ENCODE results near the gene ATP8B3.

- TF ChIP-seq ZNF423 (tag by site-specific recombination; IDR thresholded peaks at IDR 0.05), result no peak
- no peak for TF ChIP-seq ZNF274 (IDR thresholded peaks at IDR 0.05; ENCODE audit: low read length)
- no peak for TF ChIP-seq ZNF274 (tag by site-specific recombination; IDR thresholded peaks at IDR 0.05; ENCODE audit: borderline replicate concordance)
These were observed 47.3 kb upstream of the ATP8B3 start for GRCh38 chr19:1859331-1859781.

Data from HEK293 (cell line).